Mesodermal cell (in vitro differentiated cells): ENCODE data around the gene ZNF358.

Experiments used
- H3K27ac ChIP-seq: 2 replicates; pipeline ENCODE4 v1.7.0; 2013; ENCODE audit warnings: mild to moderate bottlenecking, low read depth, low read length, moderate library complexity; ENCODE audit not compliant: severe bottlenecking
- H3K36me3 ChIP-seq: 2 replicates; pipeline ENCODE4 v1.7.1; 2013; ENCODE audit warnings: mild to moderate bottlenecking, low read length, moderate library complexity; ENCODE audit not compliant: control insufficient read depth, insufficient read depth
- H3K4me1 ChIP-seq: one replicate; pipeline ENCODE4 v1.7.1; 2013; ENCODE audit warnings: mild to moderate bottlenecking, low read length; ENCODE audit not compliant: insufficient read depth, control insufficient read depth, poor library complexity, severe bottlenecking
- H3K4me3 ChIP-seq: 2 replicates; pipeline ENCODE4 v1.7.0; 2013; ENCODE audit warnings: low read length, control low read depth, mild to moderate bottlenecking; ENCODE audit not compliant: insufficient read depth, poor library complexity, severe bottlenecking; ENCODE audit errors: extremely low read depth
- H3K9me3 ChIP-seq: 2 replicates; pipeline ENCODE4 v1.7.1; 2013; ENCODE audit warnings: mild to moderate bottlenecking, low read length, moderate library complexity; ENCODE audit not compliant: control insufficient read depth
- WGBS, 2 experiments: methylation state at CpG; one replicate each; pipeline ENCODE4 v1.1.5; 2013; ENCODE audit warnings: missing lambda C conversion rate in 2 of 2; ENCODE audit not compliant: insufficient coverage in 2 of 2; 5-methylcytosine and 5-hydroxymethylcytosine counted together

The ZNF358 gene

GRCh38 chr19:7522072-7522922, 6.4 kb downstream of the ZNF358 start, which contains the start of gene MCOLN1:
TSS of gene MCOLN1 (plus strand) at chr19:7522624. CDS start at chr19:7522751, 127 bp downstream.
- 1 to 2% methylated on average over 63 of the region's 65 CpGs for WGBS, 2 experiments
- peaks cover 45% of the 10 kb centered on the region for H3K36me3 ChIP-seq
- peak within 1 kb of the TSS; percentile 41 for H3K27ac ChIP-seq

GRCh38 chr19:7522923-7523667, 7.2 kb downstream of the ZNF358 start:
- H3K27ac ChIP-seq: no peak overlapping the region
- no peaks in the 10 kb centered on the region for H3K9me3 ChIP-seq
- H3K4me3 ChIP-seq: peak overlapping the region; percentile 89
- H3K4me1 ChIP-seq: peaks cover 9% of the 10 kb centered on the region
- WGBS, 2 experiments: 10 to 16% methylated on average over 22 of the region's 23 CpGs
- peaks cover 48% of the 10 kb centered on the region for H3K36me3 ChIP-seq

More at GRCh38 chr19:7522072-7522922, 6.4 kb downstream of the ZNF358 start, which contains the start of gene MCOLN1:
- H3K4me3 ChIP-seq: peak within 1 kb of the TSS; percentile 89
- peaks cover 10% of the 10 kb centered on the region for H3K4me1 ChIP-seq
- no peaks in the 10 kb centered on the region for H3K9me3 ChIP-seq

DNA sequence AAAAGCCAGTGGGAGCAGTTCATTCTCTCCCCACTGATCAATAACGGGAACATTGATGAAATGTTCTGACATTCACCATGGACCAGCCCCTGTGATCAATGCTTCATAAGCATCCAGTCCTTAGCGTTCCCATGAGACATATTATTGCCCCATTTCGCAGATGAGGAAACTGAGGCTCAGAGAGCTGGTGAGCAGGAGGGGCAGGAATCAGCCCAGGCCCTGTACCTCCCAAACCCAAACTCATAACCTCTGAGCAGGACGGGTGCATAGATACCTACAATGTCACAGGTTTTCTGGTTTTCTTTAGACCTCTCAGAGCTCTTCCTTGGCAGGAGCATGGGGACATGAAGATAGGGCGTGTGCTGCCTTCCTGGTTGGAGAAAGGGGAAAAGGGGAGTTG, 8.6 kb downstream of the ZNF358 start:
- 96 to 100% methylated on average over 2 to 3 of the region's 5 CpGs for WGBS, 2 experiments

GRCh38 chr19:7524992-7525739, 9.3 kb downstream of the ZNF358 start:
- Histone ChIP-seq H3K4me3 (no peak overlapping the region), H3K9me3 (no peaks in the 10 kb centered on the region), H3K27ac (no peak overlapping the region), H3K4me1 (peaks cover 9% of the 10 kb centered on the region), H3K36me3 (peaks cover 51% of the 10 kb centered on the region)
- 95 to 97% methylated on average over 12 to 17 of the region's 20 CpGs for WGBS, 2 experiments

More for the DNA sequence above, 8.6 kb downstream of the ZNF358 start:
- no peak overlapping the region for H3K4me3 ChIP-seq
- H3K36me3 ChIP-seq: peaks cover 49% of the 10 kb centered on the region
- H3K9me3 ChIP-seq: no peaks in the 10 kb centered on the region
- no peak overlapping the region for H3K27ac ChIP-seq
- peaks cover 9% of the 10 kb centered on the region for H3K4me1 ChIP-seq

DNA sequence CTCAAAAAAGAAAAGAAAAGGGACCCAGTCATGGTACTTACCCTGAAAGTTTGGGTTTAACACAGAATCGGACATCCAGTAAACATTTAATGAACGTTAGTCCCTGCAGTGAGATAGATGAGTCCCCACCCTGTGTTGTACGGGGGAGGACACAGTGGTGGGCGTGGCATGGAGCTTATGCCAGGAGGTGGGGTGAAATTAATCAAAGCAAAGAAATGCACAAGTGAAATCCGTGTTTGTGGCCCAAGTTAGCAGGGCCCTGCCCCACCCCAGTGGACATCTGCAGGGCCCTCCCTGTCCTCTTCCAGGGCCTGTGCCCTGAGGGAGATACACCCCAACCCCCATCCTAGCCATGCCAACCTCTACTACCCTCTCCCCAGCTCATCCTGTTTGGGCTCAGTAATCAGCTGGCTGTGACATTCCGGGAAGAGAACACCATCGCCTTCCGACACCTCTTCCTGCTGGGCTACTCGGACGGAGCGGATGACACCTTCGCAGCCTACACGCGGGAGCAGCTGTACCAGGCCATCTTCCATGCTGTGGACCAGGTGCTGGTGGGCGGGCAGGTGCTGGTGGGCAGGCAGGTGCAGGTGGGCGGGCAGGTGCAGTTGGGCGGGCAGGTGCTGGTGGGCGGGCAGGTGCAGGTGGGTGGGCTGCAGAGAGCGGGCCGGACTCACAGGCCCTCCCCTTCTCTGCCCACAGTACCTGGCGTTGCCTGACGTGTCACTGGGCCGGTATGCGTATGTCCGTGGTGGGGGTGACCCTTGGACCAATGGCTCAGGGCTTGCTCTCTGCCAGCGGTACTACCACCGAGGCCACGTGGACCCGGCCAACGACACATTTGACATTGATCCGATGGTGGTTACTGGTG, 10.4 kb downstream of the ZNF358 start:
- Histone ChIP-seq H3K27ac (no peak overlapping the region), H3K9me3 (no peaks in the 10 kb centered on the region), H3K36me3 (peaks cover 49% of the 10 kb centered on the region), H3K4me1 (peaks cover 9% of the 10 kb centered on the region), H3K4me3 (no peak overlapping the region)
- WGBS, 2 experiments: 92 to 95% methylated on average over 20 to 21 of the region's 31 CpGs

DNA sequence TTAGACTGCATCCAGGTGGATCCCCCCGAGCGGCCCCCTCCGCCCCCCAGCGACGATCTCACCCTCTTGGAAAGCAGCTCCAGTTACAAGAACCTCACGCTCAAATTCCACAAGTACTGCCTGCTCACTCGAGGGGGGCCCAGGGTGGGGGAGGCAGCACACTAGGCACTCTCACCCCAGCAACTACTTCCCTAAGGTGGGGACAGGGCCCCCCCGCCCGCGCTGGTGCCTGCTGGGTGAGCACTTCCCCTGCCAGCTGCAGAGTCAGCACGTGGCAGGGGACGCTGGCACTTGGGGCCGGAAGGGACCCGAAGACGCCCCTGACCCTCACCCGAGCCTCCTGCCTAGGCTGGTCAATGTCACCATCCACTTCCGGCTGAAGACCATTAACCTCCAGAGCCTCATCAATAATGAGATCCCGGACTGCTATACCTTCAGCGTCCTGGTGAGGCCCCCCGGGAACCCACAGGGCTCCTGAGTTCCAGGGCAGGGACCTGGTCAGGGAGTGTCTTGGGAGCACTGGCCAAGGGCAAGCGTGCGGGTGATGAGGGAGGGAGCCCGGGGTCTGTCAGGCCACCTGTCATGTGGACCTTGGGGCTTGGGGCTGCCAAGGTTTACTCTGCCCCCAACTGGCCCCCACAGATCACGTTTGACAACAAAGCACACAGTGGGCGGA, 11.8 kb downstream of the ZNF358 start:
- peaks cover 9% of the 10 kb centered on the region for H3K4me1 ChIP-seq
- WGBS, 2 experiments: 93% methylated on average over 17 to 20 of the region's 25 CpGs
- peaks cover 58% of the 10 kb centered on the region for H3K36me3 ChIP-seq
- no peak overlapping the region for H3K27ac ChIP-seq
- no peaks in the 10 kb centered on the region for H3K9me3 ChIP-seq
- no peak overlapping the region for H3K4me3 ChIP-seq

DNA sequence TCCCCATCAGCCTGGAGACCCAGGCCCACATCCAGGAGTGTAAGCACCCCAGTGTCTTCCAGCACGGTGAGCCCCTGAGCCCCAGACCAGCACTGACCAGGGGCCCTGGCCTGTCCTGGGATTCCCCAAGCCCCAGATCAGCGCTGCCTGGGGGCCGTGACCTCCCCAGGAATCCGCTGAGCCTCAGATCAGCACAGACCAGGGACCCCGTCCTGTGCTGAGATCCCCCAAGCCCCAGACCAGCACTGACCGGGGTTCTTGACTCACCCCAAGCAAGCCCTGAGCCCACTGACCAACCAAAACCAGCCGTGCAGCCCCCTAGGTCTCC, 12.3 kb downstream of the ZNF358 start:
- H3K4me3 ChIP-seq: no peak overlapping the region
- H3K9me3 ChIP-seq: no peaks in the 10 kb centered on the region
- WGBS, 2 experiments: 87 to 93% methylated on average over 7 of the region's 7 CpGs
- no peak overlapping the region for H3K27ac ChIP-seq
- H3K4me1 ChIP-seq: peaks cover 8% of the 10 kb centered on the region
- H3K36me3 ChIP-seq: peaks cover 60% of the 10 kb centered on the region

- Histone ChIP-seq H3K4me1 (peaks cover 8% of the 10 kb centered on the region), H3K27ac (no peak overlapping the region), H3K36me3 (peaks cover 63% of the 10 kb centered on the region), H3K4me3 (no peak overlapping the region), H3K9me3 (no peaks in the 10 kb centered on the region)
- WGBS, 2 experiments: 94% methylated on average over 27 to 32 of the region's 32 CpGs
These were observed 12.8 kb downstream of the ZNF358 start for GRCh38 chr19:7528522-7529245.

GRCh38 chr19:7529246-7529600, 13.3 kb downstream of the ZNF358 start:
- no peaks in the 10 kb centered on the region for H3K9me3 ChIP-seq
- peaks cover 7% of the 10 kb centered on the region for H3K4me1 ChIP-seq
- H3K27ac ChIP-seq: no peak overlapping the region
- 86 to 88% methylated on average over 13 to 14 of the region's 15 CpGs for WGBS, 2 experiments
- peaks cover 63% of the 10 kb centered on the region for H3K36me3 ChIP-seq
- H3K4me3 ChIP-seq: no peak overlapping the region
